Cardiac muscle cell (in vitro differentiated cells and primary cell): ENCODE measurements around the gene ENPP7. TPM values are rescaled to one million over a fixed set of nuclear protein-coding genes. Genes with fewer than 3 reads are reported as not detected.

ENCODE experiments used
- DNase-seq, 2 donors: peaks; one replicate each; pipeline versions ENCODE4 v3.0.0 to v3.0.0-alpha.2; 2010 to 2017; ENCODE audit warnings: low read depth in 1 of 2, low spot score in 1 of 2
- H3K27ac ChIP-seq: fragments of 200-600 bp; sonication (generic); 2 replicates; pipeline ENCODE4 v1.5.1; 2016
- H3K27me3 ChIP-seq: fragments of 200-600 bp; sonication (generic); 2 replicates; pipeline ENCODE4 v1.6.0; 2016; ENCODE audit warnings: control low read depth
- H3K36me3 ChIP-seq: fragments of 200-600 bp; sonication (generic); 2 replicates; pipeline ENCODE4 v1.5.1; 2016; ENCODE audit warnings: control low read depth
- H3K4me1 ChIP-seq: fragments of 200-600 bp; sonication (generic); 2 replicates; pipeline ENCODE4 v1.8.1; 2017; ENCODE audit warnings: low read depth, mild to moderate bottlenecking, mixed run types
- H3K4me3 ChIP-seq: fragments of 200-600 bp; sonication (generic); 2 replicates; pipeline ENCODE4 v1.5.1; 2016; ENCODE audit warnings: mild to moderate bottlenecking
- H3K9me3 ChIP-seq: fragments of 200-600 bp; sonication (generic); 2 replicates; pipeline ENCODE4 v1.5.1; 2017; ENCODE audit warnings: low read depth, mild to moderate bottlenecking, control low read depth
- CTCF ChIP-seq: IDR thresholded peaks from 2 replicates; pipeline ENCODE4 v1.5.1; 2012; ENCODE audit warnings: low read depth, mild to moderate bottlenecking, low read length
- polyA plus RNA-seq: library from polyadenylated mRNA; unstranded; fragments of >200 nt; fragmentation: Nextera tagmentation; extraction: Ambion mirVana; gene quantifications from 2 replicates; pipeline ENCODE4 v1.2.1, GENCODE V29; 2016
- total RNA-seq: library from RNA; depleted of rRNA; stranded (reverse); fragments of >200 nt; gene quantifications from 2 replicates; pipeline ENCODE4 v1.2.3, GENCODE V29; 2016

The ENPP7 gene
- total and polyA plus RNA-seq, 2 experiments from 2014 or later: not detected

DNA sequence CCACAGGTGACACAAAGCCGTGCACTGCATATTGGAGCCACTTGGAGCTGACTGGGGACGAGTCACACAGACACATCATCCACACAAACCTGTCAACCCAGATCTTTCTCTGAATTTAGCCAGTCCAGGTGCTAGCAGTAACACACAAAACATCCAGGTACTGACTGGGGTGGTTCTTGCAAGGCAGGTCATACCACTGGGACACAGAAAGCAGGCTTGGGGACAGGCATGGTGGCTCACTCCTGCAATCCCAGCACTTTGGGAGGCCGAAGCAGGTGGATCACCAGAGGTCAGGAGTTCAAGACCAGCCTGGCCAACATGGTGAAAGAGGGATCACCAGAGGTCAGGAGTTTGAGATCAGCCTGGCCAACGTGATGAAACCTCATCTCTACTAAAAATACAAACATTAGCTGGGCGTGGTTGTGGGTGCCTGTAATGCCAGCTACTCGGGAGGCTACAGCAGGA, 14.9 kb downstream of the ENPP7 start:
- H3K9me3 ChIP-seq: no peaks in the 10 kb centered on the region
- H3K4me1 ChIP-seq: no peaks in the 10 kb centered on the region

GRCh38 chr17:79746889-79747507, 16.3 kb downstream of the ENPP7 start:
- no peak for TF ChIP-seq CTCF
- Histone ChIP-seq H3K4me3 (no peak overlapping the region), H3K36me3 (no peaks in the 10 kb centered on the region), H3K27me3 (peaks cover 80% of the 10 kb centered on the region), H3K9me3 (no peaks in the 10 kb centered on the region), H3K4me1 (no peaks in the 10 kb centered on the region), H3K27ac (no peak overlapping the region)
- DNase-seq: peak in 1 of 2 donors; percentile 17

More for the DNA sequence above, 14.9 kb downstream of the ENPP7 start:
- no peak for TF ChIP-seq CTCF
- no peak overlapping the region for H3K27ac ChIP-seq
- no peaks in the 10 kb centered on the region for H3K36me3 ChIP-seq
- no peak overlapping the region for H3K4me3 ChIP-seq
- H3K27me3 ChIP-seq: peaks cover 71% of the 10 kb centered on the region
- no peak for DNase-seq

DNA sequence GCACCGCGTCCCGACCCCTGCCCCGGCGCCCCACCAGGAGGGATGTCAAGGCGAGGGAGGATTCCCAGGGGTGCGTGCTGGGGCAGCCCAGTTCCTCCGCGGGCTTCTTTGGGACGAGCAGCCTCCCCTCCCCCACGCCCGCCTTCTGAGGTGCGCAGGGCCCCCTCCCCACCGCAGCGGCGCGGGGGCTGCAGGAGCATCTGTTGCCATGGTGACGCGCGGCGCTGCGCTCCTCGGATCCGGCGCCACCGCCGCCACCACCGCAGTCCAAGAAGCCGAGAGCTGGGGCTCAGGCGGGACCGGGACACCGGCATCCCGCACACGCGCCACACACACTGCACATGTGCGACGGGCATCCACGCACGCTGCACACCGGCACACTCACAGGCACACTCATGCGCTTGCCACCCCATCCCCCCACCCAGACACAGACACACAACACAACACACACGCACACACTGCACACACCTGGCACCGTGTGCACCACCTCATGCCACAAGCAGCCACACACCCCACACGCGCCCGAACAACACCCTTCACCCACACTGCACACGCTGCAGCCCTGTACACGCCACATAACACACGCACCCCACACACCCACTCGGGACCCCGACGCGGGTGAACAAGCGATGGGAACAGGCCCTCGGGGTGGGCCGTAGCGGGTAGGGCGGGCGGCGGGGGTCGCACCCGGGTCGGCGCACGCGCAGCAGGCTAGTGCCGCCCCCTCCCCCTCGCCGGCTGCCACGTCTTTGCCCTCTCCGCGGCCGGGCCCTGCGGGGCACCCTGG, 17.0 kb downstream of the ENPP7 start:
- no peak for TF ChIP-seq CTCF
- peak in 1 of 2 donors; percentile 34 for DNase-seq
- H3K9me3 ChIP-seq: no peaks in the 10 kb centered on the region
- H3K4me1 ChIP-seq: no peaks in the 10 kb centered on the region
- peak overlapping the region; percentile 25 for H3K4me3 ChIP-seq
- H3K36me3 ChIP-seq: no peaks in the 10 kb centered on the region
- H3K27ac ChIP-seq: no peak overlapping the region
- H3K27me3 ChIP-seq: peaks cover 82% of the 10 kb centered on the region

DNA sequence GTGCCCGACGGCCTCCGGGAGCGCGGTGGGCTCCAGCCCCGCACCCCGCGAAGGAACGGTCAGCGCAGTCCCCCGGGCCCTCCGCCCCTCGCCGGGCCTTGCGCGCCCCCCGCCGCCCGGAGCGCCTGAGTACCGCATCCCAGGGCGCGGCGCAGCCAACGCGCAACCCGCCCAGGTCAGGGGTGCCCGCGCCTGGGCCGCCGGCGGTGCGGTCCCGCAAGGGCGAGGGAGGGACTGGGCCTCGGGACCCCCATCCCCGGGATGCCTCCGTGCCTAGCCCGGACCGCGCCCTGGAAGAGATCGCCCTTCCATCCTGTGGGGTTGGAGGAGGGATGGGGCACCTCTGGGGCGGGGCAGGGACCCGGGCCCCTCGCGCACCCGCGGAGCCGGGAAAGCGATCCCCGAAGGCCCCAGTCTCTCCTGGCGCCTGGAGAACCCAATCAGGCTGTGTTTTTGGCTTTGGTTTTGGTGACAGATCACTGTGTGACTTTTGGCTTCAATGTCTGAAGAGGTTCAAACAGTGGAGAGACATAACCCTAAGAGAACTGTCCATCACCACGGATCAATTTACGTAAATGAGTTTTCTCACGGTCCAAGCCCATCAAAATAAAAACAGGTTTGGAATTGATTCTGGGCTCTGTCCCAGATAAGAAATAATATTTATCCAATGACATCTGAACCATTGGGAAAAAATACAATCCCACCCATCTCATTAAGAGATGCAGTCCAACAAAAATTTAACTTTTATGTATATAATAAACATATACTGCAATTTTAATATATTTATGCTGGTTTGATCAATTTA, 17.8 kb downstream of the ENPP7 start:
- no peak for DNase-seq
- peaks cover 79% of the 10 kb centered on the region for H3K27me3 ChIP-seq
- TF ChIP-seq CTCF: no peak
- no peak overlapping the region for H3K27ac ChIP-seq
- no peaks in the 10 kb centered on the region for H3K9me3 ChIP-seq
- peak overlapping the region; percentile 25 for H3K4me3 ChIP-seq
- no peaks in the 10 kb centered on the region for H3K4me1 ChIP-seq
- H3K36me3 ChIP-seq: no peaks in the 10 kb centered on the region

DNA sequence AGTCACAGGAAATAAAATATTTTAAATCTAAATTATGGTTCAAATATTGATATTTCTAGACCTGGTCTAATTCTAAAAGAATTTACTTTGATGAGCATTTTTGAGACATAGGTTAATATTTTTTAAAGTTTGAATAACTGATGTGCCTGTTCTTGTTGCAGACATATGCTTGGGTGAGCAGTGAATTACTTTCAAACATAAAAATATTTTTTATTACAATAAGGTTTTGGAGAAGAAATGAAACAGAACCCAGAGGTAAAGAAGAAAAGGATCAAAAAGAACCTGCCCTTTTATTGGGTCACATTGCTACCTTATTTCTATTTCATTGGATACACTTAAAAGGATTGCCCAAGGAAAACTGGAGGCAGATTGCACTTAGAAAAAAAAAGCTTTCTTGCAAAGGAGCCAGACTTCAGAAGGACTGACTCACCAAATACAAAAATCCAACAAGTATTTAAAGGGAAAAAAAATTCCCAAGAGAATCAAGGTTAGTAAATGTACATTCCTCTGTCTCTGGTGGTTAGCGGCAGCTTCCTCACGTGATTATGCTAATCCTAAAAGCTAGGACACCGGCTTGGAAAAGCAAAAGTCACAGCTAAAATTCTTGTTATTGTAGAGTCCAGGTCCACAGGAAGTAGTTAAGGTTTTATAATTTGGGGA, 18.5 kb downstream of the ENPP7 start:
- no peak overlapping the region for H3K4me3 ChIP-seq
- H3K36me3 ChIP-seq: no peaks in the 10 kb centered on the region
- TF ChIP-seq CTCF: no peak
- no peaks in the 10 kb centered on the region for H3K9me3 ChIP-seq
- H3K27ac ChIP-seq: no peak overlapping the region
- peaks cover 79% of the 10 kb centered on the region for H3K27me3 ChIP-seq
- peak in 1 of 2 donors; percentile 81 for DNase-seq
- H3K4me1 ChIP-seq: no peaks in the 10 kb centered on the region
